Measurements from ENCODE around the gene GBF1.
"Not testable (repeated sequence)": the region's sequence is repeated elsewhere in the genome, so short reads cannot be mapped to it uniquely, and the experiment has no call there.

GBF1 gene

DNA sequence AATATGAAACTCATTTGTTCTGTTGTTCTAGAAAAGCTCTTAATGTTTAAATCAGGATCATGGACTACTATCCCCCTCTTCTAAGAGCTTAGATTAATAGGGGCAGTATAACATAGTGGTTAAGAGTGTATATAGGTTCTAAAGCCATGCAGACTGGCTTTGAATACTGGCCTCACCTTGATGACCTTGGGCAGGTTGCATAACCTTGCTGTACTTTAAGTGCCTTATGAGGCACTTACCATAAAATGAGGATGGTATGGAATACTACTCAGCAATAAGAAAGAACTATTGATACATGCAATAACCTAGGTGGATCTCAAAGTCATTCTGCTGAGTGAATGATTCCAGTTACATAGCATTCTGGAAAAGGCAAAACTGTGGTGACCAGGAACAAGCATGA, 53.6 kb downstream of the GBF1 start:
- Histone ChIP-seq H3K27ac (replicated peaks) (no peak overlapping the region), H3K4me3 (replicated peaks; ENCODE audit: insufficient read depth, low read length) (no peak overlapping the region), H3K27me3 (ENCODE audit: insufficient read depth, poor library complexity, severe bottlenecking) (no peaks in the 10 kb centered on the region)
- no peak for DNase-seq (ENCODE audit: low read depth in 1 of 2, low spot score in 1 of 2)
- TF ChIP-seq, protein P1, sequence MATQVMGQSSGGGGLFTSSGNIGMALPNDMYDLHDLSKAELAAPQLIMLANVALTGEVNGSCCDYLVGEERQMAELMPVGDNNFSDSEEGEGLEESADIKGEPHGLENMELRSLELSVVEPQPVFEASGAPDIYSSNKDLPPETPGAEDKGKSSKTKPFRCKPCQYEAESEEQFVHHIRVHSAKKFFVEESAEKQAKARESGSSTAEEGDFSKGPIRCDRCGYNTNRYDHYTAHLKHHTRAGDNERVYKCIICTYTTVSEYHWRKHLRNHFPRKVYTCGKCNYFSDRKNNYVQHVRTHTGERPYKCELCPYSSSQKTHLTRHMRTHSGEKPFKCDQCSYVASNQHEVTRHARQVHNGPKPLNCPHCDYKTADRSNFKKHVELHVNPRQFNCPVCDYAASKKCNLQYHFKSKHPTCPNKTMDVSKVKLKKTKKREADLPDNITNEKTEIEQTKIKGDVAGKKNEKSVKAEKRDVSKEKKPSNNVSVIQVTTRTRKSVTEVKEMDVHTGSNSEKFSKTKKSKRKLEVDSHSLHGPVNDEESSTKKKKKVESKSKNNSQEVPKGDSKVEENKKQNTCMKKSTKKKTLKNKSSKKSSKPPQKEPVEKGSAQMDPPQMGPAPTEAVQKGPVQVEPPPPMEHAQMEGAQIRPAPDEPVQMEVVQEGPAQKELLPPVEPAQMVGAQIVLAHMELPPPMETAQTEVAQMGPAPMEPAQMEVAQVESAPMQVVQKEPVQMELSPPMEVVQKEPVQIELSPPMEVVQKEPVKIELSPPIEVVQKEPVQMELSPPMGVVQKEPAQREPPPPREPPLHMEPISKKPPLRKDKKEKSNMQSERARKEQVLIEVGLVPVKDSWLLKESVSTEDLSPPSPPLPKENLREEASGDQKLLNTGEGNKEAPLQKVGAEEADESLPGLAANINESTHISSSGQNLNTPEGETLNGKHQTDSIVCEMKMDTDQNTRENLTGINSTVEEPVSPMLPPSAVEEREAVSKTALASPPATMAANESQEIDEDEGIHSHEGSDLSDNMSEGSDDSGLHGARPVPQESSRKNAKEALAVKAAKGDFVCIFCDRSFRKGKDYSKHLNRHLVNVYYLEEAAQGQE (IDR thresholded peaks at IDR 0.05; ENCODE audit: insufficient replicate concordance, low read depth) = no peak

DNA sequence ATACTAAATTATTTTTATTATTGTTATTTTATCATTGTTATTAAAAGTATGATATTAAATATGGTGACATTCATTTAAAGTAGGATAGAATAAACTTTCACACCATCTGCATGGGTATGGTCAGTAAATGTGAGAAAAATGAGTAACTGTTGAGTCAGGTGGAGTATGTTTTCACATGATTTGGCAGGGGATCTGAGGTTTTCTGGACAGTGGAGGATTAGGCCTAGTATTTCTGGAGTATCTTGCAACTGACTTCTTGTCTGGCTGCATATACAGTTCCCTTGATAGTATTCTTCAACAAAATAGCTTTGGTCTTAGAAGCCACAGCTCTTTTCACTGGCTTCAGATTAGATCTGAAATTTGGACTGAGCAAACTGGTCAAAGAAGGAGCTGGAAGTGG, 54.5 kb downstream of the GBF1 start:
- no peak overlapping the region for H3K4me3 ChIP-seq (replicated peaks; ENCODE audit: insufficient read depth, low read length)
- no peak for DNase-seq (ENCODE audit: low read depth in 1 of 2, low spot score in 1 of 2)
- H3K27ac ChIP-seq (replicated peaks) = no peak overlapping the region
- TF ChIP-seq, protein P1 (IDR thresholded peaks at IDR 0.05; ENCODE audit: insufficient replicate concordance, low read depth) = no peak
- TF ChIP-seq POLR2AphosphoS5 (IDR thresholded peaks at IDR 0.05; ENCODE audit: low read depth) (no peak), SPI1 (IDR thresholded peaks at IDR 0.05; ENCODE audit: borderline replicate concordance, low read depth) (no peak)
- TF ChIP-seq, protein P2, sequence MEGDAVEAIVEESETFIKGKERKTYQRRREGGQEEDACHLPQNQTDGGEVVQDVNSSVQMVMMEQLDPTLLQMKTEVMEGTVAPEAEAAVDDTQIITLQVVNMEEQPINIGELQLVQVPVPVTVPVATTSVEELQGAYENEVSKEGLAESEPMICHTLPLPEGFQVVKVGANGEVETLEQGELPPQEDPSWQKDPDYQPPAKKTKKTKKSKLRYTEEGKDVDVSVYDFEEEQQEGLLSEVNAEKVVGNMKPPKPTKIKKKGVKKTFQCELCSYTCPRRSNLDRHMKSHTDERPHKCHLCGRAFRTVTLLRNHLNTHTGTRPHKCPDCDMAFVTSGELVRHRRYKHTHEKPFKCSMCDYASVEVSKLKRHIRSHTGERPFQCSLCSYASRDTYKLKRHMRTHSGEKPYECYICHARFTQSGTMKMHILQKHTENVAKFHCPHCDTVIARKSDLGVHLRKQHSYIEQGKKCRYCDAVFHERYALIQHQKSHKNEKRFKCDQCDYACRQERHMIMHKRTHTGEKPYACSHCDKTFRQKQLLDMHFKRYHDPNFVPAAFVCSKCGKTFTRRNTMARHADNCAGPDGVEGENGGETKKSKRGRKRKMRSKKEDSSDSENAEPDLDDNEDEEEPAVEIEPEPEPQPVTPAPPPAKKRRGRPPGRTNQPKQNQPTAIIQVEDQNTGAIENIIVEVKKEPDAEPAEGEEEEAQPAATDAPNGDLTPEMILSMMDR (IDR thresholded peaks at IDR 0.05; ENCODE audit: insufficient read depth, low read length) = no peak
- H3K27me3 ChIP-seq (ENCODE audit: insufficient read depth, poor library complexity, severe bottlenecking) = no peaks in the 10 kb centered on the region

DNA sequence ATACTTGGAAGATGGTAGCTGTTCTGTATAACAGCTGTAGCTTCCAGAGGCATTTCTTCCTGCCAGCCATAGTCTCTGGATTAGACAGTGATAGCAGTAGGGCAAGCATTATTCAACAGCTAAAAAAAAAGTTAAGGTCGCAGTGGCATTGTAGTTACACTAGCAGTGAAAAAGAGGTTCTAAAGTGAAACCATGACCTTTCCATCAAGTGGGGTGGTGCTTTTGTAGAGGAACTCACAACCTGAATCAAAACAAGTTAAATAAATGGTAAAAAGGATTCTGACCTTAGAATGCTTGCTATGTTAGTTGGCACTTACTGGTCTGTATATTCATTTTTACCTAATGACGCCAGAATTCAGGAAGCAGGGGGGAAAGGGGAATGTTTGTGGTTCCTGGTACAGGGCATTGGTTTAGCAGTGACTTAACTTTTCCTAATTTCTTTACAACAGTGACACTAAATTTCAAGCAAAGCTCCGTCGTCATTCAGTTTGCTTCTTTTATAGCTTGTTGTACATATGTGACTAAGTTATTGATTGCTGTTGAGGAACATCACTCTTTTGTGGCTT, 55.0 kb downstream of the GBF1 start:
- no peak for DNase-seq (ENCODE audit: low read depth in 1 of 2, low spot score in 1 of 2)
- Histone ChIP-seq H3K27ac (replicated peaks) (no peak overlapping the region), H3K4me3 (replicated peaks; ENCODE audit: insufficient read depth, low read length) (no peak overlapping the region), H3K27me3 (ENCODE audit: insufficient read depth, poor library complexity, severe bottlenecking) (no peaks in the 10 kb centered on the region)
- TF ChIP-seq, protein P2 (IDR thresholded peaks at IDR 0.05; ENCODE audit: insufficient read depth, low read length) = no peak
- TF ChIP-seq, protein P1 (IDR thresholded peaks at IDR 0.05; ENCODE audit: insufficient replicate concordance, low read depth) = no peak
- TF ChIP-seq SPI1 (IDR thresholded peaks at IDR 0.05; ENCODE audit: borderline replicate concordance, low read depth) (no peak), POLR2AphosphoS5 (IDR thresholded peaks at IDR 0.05; ENCODE audit: low read depth) (no peak), GABPA (IDR thresholded peaks at IDR 0.05; ENCODE audit: low read depth) (no peak)

DNA sequence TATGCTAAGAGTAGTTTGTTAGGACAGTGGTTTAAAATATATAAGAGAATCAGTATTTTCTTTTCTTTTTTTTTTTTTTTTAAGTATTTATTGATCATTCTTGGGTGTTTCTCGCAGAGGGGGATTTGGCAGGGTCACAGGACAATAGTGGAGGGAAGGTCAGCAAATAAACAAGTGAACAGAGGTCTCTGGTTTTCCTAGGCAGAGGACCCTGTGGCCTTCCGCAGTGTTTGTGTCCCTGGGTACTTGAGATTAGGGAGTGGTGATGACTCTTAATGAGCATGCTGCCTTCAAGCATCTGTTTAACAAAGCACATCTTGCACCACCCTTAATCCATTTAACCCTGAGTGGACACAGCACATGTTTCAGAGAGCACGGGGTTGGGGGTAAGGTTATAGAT, 55.6 kb downstream of the GBF1 start:
- H3K27ac ChIP-seq (replicated peaks); H3K4me3 ChIP-seq (replicated peaks; ENCODE audit: insufficient read depth, low read length); DNase-seq (ENCODE audit: low read depth in 1 of 2, low spot score in 1 of 2); H3K27me3 ChIP-seq (ENCODE audit: insufficient read depth, poor library complexity, severe bottlenecking): not testable (repeated sequence)

DNA sequence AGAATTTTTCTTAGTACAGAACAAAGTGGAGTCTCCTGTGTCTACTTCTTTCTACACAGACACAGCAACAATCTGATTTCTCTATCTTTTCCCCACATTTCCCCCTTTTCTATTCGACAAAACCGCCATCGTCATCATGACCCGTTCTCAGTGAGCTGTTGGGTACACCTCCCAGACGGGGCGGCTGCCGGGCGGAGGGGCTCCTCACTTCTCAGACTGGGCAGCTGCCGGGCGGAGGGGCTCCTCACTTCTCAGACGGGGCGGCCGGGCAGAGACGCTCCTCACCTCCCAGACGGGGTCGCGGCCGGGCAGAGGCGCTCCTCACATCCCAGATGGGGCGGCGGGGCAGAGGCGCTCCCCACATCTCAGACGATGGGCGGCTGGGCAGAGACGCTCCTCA, 56.0 kb downstream of the GBF1 start:
- not testable (repeated sequence) for H3K27me3 ChIP-seq (ENCODE audit: insufficient read depth, poor library complexity, severe bottlenecking); H3K4me3 ChIP-seq (replicated peaks; ENCODE audit: insufficient read depth, low read length); DNase-seq (ENCODE audit: low read depth in 1 of 2, low spot score in 1 of 2); H3K27ac ChIP-seq (replicated peaks)
